H1 (cell line): Measurements from ENCODE around the gene RPTOR. TPM values are rescaled to one million over a fixed set of nuclear protein-coding genes. Genes with fewer than 3 reads are reported as not detected.

Experiments used
- CTCF ChIA-PET: fragments of 300-600 bp; sonication (Branson Sonifier 250); formaldehyde crosslinking; loops from one replicate; lab custom pipeline; 2021; ENCODE audit not compliant: partially characterized antibody; lab: Charles Lee
- POLR2A ChIA-PET: fragments of 300-600 bp; sonication (Branson Sonifier 250); formaldehyde crosslinking; loops from one replicate; lab custom pipeline; 2021; ENCODE audit warnings: inconsistent platforms; ENCODE audit not compliant: partially characterized antibody; lab: Charles Lee
- DNase-seq, 2 experiments: peaks; one replicate each; pipeline versions ENCODE4 v3.0.0 to v3.0.0-alpha.2; 2010 to 2022; ENCODE audit warnings: low spot score in 2 of 2, low read depth in 1 of 2, mixed read lengths in 1 of 2
- FAIRE-seq: peaks from 2 replicates; lab custom pipeline; 2011; peaks lifted over from hg19 to GRCh38; lab: Jason Lieb, UNC
- H2AFZ ChIP-seq: 2 replicates; pipeline ENCODE4 v1.8.1; 2012; ENCODE audit warnings: low read length, inconsistent platforms
- H2AK5ac ChIP-seq: 2 replicates; pipeline ENCODE4 v1.6.1; 2013; ENCODE audit warnings: low read depth, low read length
- H2BK120ac ChIP-seq: replicated peaks from 2 replicates; pipeline ENCODE3; 2013; ENCODE audit warnings: low read depth, low read length, inconsistent platforms
- H2BK12ac ChIP-seq: 2 replicates; pipeline ENCODE4 v1.6.1; 2013; ENCODE audit warnings: low read depth, low read length
- H2BK15ac ChIP-seq: 2 replicates; pipeline ENCODE4 v1.6.1; 2013; ENCODE audit warnings: low read length
- H2BK20ac ChIP-seq: 2 replicates; pipeline ENCODE4 v1.6.1; 2013; ENCODE audit warnings: low read length
- H2BK5ac ChIP-seq: 2 replicates; pipeline ENCODE4 v1.6.1; 2013; ENCODE audit warnings: low read depth, low read length
- H3K14ac ChIP-seq: 2 replicates; pipeline ENCODE4 v1.6.1; 2013; ENCODE audit warnings: inconsistent platforms; ENCODE audit not compliant: insufficient read length
- H3K18ac ChIP-seq: 2 replicates; pipeline ENCODE4 v1.6.1; 2013; ENCODE audit warnings: low read length; ENCODE audit errors: extremely low read depth
- H3K23ac ChIP-seq: 2 replicates; pipeline ENCODE4 v1.6.1; 2013; ENCODE audit warnings: inconsistent platforms; ENCODE audit not compliant: insufficient read length
- H3K23me2 ChIP-seq: 2 replicates; pipeline ENCODE4 v1.6.1; 2013; ENCODE audit warnings: low read depth, low read length
- H3K27ac ChIP-seq: 2 replicates; pipeline ENCODE4 v1.6.1; 2011; ENCODE audit warnings: low read depth, low read length, inconsistent platforms
- H3K27me3 ChIP-seq, 4 experiments: replicated peaks in 1 of 4; 1 replicate in 1 of 4; 2 replicates in 3 of 4; pipeline versions ENCODE4 v1.6.1 to v1.8.1; 2011 to 2013; ENCODE audit warnings: low read length in 3 of 4, mild to moderate bottlenecking in 3 of 4, inconsistent platforms in 2 of 4, mixed read lengths in 2 of 4, moderate library complexity in 1 of 4; ENCODE audit not compliant: control insufficient read depth in 3 of 4, insufficient read depth in 3 of 4; ENCODE audit errors: extremely low read depth in 1 of 4
- H3K36me3 ChIP-seq, 4 experiments: 2 replicates each; pipeline versions ENCODE4 v1.6.1 to v1.8.1; 2011 to 2013; ENCODE audit warnings: mild to moderate bottlenecking in 4 of 4, low read length in 3 of 4, moderate library complexity in 2 of 4, control low read depth in 1 of 4, inconsistent platforms in 1 of 4; ENCODE audit not compliant: insufficient read depth in 4 of 4, control insufficient read depth in 2 of 4
- H3K4ac ChIP-seq: replicated peaks from 2 replicates; pipeline ENCODE3; 2013; ENCODE audit warnings: low read length, low read depth, mixed read lengths, inconsistent platforms; ENCODE audit not compliant: insufficient read length
- H3K4me1 ChIP-seq, 4 experiments: replicated peaks in 1 of 4; 1 replicate in 1 of 4; 2 replicates in 3 of 4; pipeline versions ENCODE4 v1.6.1 to v1.8.1; 2011 to 2013; ENCODE audit warnings: low read length in 3 of 4, inconsistent platforms in 2 of 4, mixed read lengths in 1 of 4; ENCODE audit not compliant: insufficient read depth in 4 of 4, control insufficient read depth in 3 of 4
- H3K4me2 ChIP-seq, 2 experiments: 2 replicates each; pipeline versions ENCODE4 v1.6.1 to v1.8.1; 2011 to 2013; ENCODE audit warnings: low read depth in 2 of 2, low read length in 2 of 2, control low read depth in 1 of 2, inconsistent platforms in 1 of 2, mild to moderate bottlenecking in 1 of 2; ENCODE audit not compliant: insufficient read depth in 1 of 2
- H3K4me3 ChIP-seq, 4 experiments: fragments of 200-600, 300-600 bp in 1 of 4; sonication (generic), shearing (Covaris generic), sonication (Bioruptor Twin) in 1 of 4; 2 replicates each; pipeline versions ENCODE4 v1.5.1 to v1.8.1; 2011 to 2016; ENCODE audit warnings: low read length in 4 of 4, low read depth in 3 of 4, control low read depth in 2 of 4, inconsistent platforms in 2 of 4, mild to moderate bottlenecking in 2 of 4, mixed read lengths in 1 of 4, moderate library complexity in 1 of 4; ENCODE audit not compliant: insufficient read depth in 2 of 4; ENCODE audit errors: extremely low read depth in 1 of 4
- H3K56ac ChIP-seq: replicated peaks from 2 replicates; pipeline ENCODE3; 2013; ENCODE audit warnings: low read depth, mild to moderate bottlenecking, mixed read lengths, low read length, inconsistent platforms; ENCODE audit not compliant: insufficient read length
- H3K79me1 ChIP-seq: 2 replicates; pipeline ENCODE4 v1.6.1; 2013; ENCODE audit warnings: low read depth, low read length, control low read depth
- H3K79me2 ChIP-seq, 2 experiments: 2 replicates each; pipeline versions ENCODE4 v1.6.1 to v1.8.1; 2012 to 2013; ENCODE audit warnings: low read length in 2 of 2, mild to moderate bottlenecking in 2 of 2, inconsistent platforms in 1 of 2; ENCODE audit not compliant: insufficient read depth in 2 of 2, control insufficient read depth in 1 of 2
- H3K9ac ChIP-seq, 4 experiments: replicated peaks in 1 of 4; 1 replicate in 1 of 4; 2 replicates in 3 of 4; pipeline versions ENCODE4 v1.6.1 to v1.8.1; 2011 to 2013; ENCODE audit warnings: low read depth in 3 of 4, low read length in 3 of 4, control low read depth in 2 of 4, mild to moderate bottlenecking in 2 of 4, moderate library complexity in 2 of 4, inconsistent platforms in 1 of 4; ENCODE audit errors: extremely low read depth in 1 of 4
- H3K9me3 ChIP-seq, 2 experiments: 2 replicates each; pipeline versions ENCODE4 v1.6.1 to v1.8.1; 2012 to 2013; ENCODE audit warnings: mild to moderate bottlenecking in 2 of 2, moderate library complexity in 2 of 2, control low read depth in 1 of 2, inconsistent platforms in 1 of 2, low read depth in 1 of 2, low read length in 1 of 2, mixed read lengths in 1 of 2; ENCODE audit not compliant: insufficient read depth in 2 of 2
- H4K20me1 ChIP-seq, 2 experiments: replicated peaks in 1 of 2; 2 replicates each; pipeline versions ENCODE3 to v1.8.1; 2011 to 2013; ENCODE audit warnings: inconsistent platforms in 2 of 2, low read length in 2 of 2, mild to moderate bottlenecking in 1 of 2; ENCODE audit not compliant: insufficient read depth in 2 of 2, control insufficient read depth in 1 of 2
- H4K5ac ChIP-seq: 2 replicates; pipeline ENCODE4 v1.6.1; 2013; ENCODE audit warnings: low read length, low read depth, mixed read lengths, inconsistent platforms; ENCODE audit not compliant: insufficient read length
- H4K8ac ChIP-seq: 2 replicates; pipeline ENCODE4 v1.8.0; 2013; ENCODE audit warnings: mild to moderate bottlenecking, moderate library complexity, low read length, inconsistent platforms; ENCODE audit not compliant: insufficient read depth; ENCODE audit errors: extremely low read depth
- H4K91ac ChIP-seq: replicated peaks from 2 replicates; pipeline ENCODE3; 2013; ENCODE audit warnings: low read length, mixed read lengths, inconsistent platforms; ENCODE audit not compliant: insufficient read length
- ASH2L ChIP-seq: fragments of 200-600, 300-600 bp; sonication (generic); IDR thresholded peaks from one replicate; pipeline ENCODE4 v1.7.1; 2017; ENCODE audit warnings: low read length
- CHD1 ChIP-seq: IDR thresholded peaks from 2 replicates; pipeline ENCODE4 v1.6.1; 2012; ENCODE audit warnings: low read depth, low read length, improper control_type of control experiment
- CREB1 ChIP-seq: IDR thresholded peaks from 2 replicates; pipeline ENCODE4 v1.6.1; 2012; ENCODE audit warnings: inconsistent platforms
- EP300 ChIP-seq, 2 experiments: IDR thresholded peaks; 1 replicate in 1 of 2; 2 replicates in 1 of 2; pipeline ENCODE4 v1.6.1; 2011 to 2012; ENCODE audit warnings: low read depth in 2 of 2, low read length in 2 of 2, mild to moderate bottlenecking in 2 of 2, borderline replicate concordance in 1 of 2, inconsistent platforms in 1 of 2, moderate library complexity in 1 of 2
- KDM1A ChIP-seq: fragments of 200-600, 300-600 bp; sonication (generic); IDR thresholded peaks from 2 replicates; pipeline ENCODE4 v1.7.1; 2016; ENCODE audit warnings: mild to moderate bottlenecking, low read length, borderline replicate concordance
- MAFK ChIP-seq: IDR thresholded peaks from 2 replicates; pipeline ENCODE4 v1.6.1; 2012; ENCODE audit warnings: low read depth, mild to moderate bottlenecking, improper control_type of control experiment, low read length
- NRF1 ChIP-seq: IDR thresholded peaks from 2 replicates; pipeline ENCODE4 v1.6.1; 2011; ENCODE audit warnings: mild to moderate bottlenecking, low read depth, low read length, improper control_type of control experiment
- PHF8 ChIP-seq: fragments of 200-600 bp; sonication (generic); conservative IDR thresholded peaks from 2 replicates; pipeline ENCODE4 v1.7.1; 2012; ENCODE audit warnings: low read depth, mild to moderate bottlenecking, inconsistent platforms, low read length, moderate library complexity
- RAD21 ChIP-seq, 2 experiments: IDR thresholded peaks in 1 of 2; conservative IDR thresholded peaks in 1 of 2; 2 replicates each; pipeline ENCODE4 v1.6.1; 2011; ENCODE audit warnings: low read depth in 2 of 2, low read length in 2 of 2, improper control_type of control experiment in 1 of 2, inconsistent platforms in 1 of 2, mild to moderate bottlenecking in 1 of 2, moderate library complexity in 1 of 2
- RBBP5 ChIP-seq: IDR thresholded peaks from 2 replicates; pipeline ENCODE4 v1.7.1; 2012; ENCODE audit warnings: low read depth, mild to moderate bottlenecking, inconsistent platforms, low read length, moderate library complexity, borderline replicate concordance
- SIX5 ChIP-seq: IDR thresholded peaks from 2 replicates; pipeline ENCODE4 v1.6.1; 2011; ENCODE audit warnings: mild to moderate bottlenecking, low read depth, low read length
- SUZ12 ChIP-seq: fragments of 200-600 bp; sonication (generic); IDR thresholded peaks from 2 replicates; pipeline ENCODE4 v1.6.1; 2012; ENCODE audit warnings: mild to moderate bottlenecking, inconsistent platforms, low read length, moderate library complexity, mixed read lengths
- TAF1 ChIP-seq: IDR thresholded peaks from 2 replicates; pipeline ENCODE4 v1.6.1; 2011; ENCODE audit warnings: mild to moderate bottlenecking, low read depth, low read length
- TBP ChIP-seq: IDR thresholded peaks from 2 replicates; pipeline ENCODE4 v1.6.1; 2011; ENCODE audit warnings: low read depth, low read length, improper control_type of control experiment
- TEAD4 ChIP-seq: IDR thresholded peaks from 2 replicates; pipeline ENCODE4 v1.6.1; 2012; ENCODE audit warnings: low read depth, low read length, inconsistent platforms, mixed read lengths
- WGBS, 2 experiments: shearing (Covaris generic) in 1 of 2; methylation state at CpG; one replicate each; pipeline versions ENCODE4 v1.1.6 to v1.1.7; 2013 to 2015; ENCODE audit warnings: low lambda C conversion rate in 2 of 2, mixed read lengths in 2 of 2, inconsistent platforms in 1 of 2, low coverage in 1 of 2, missing lambda C conversion rate in 1 of 2; ENCODE audit not compliant: insufficient replicate concordance in 2 of 2, insufficient coverage in 1 of 2, insufficient read length in 1 of 2; ENCODE audit errors: extremely low coverage in 1 of 2, missing lambda C conversion rate in 1 of 2; 5-methylcytosine and 5-hydroxymethylcytosine counted together
- polyA plus RNA-seq, 7 experiments: library from polyadenylated mRNA; depleted of rRNA in 3 of 7; stranded (reverse) in 5 of 7; unstranded in 2 of 7; fragments of >200 nt in 5 of 7; fragments of 200-250 nt in 2 of 7; gene quantifications; 1 replicate in 5 of 7; 2 replicates in 1 of 7; 4 replicates in 1 of 7; pipeline versions ENCODE4 v1.2.1 to v1.2.3, GENCODE V29; 2011 to 2013; ENCODE audit warnings: missing spikeins in 2 of 7, mixed read lengths in 2 of 7
- total RNA-seq: library from RNA; stranded (reverse); fragmentation: NEBNext Ultra II Directional; extraction: Animal tissue kit (Norgen Biotek cat#: 25700); gene quantifications from 2 replicates; pipeline ENCODE4 v1.2.1, GENCODE V29; 2021

Gene RPTOR
- total and polyA plus RNA-seq, 2 of the 8 experiments (the other 6 are each of a cell fraction or from before 2014, with no cell fraction given) = 6.9 to 28.7 TPM

DNA sequence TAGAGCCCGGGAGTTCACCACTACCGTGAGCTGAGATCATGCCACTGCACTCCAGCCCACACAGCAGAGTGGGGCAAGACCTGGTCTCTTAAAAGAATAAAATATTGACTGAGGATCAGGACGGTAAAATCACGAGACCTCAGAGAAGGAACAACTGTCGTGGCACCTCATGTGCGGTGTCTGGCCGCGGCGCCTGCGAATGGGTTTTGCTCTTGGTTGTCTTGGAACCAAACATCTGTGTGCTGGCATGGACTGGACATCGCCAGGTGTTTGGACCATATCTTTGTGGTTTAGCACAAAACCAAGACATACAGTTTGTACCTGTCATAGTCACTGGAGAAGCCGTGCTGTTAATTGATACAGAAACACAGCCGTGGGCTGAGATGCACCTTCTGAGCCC lies 234.1 kb downstream of the RPTOR start:
- no peaks in the 10 kb centered on the region for H3K79me2 ChIP-seq
- no peak overlapping the region for H3K14ac ChIP-seq
- H3K56ac ChIP-seq = no peak overlapping the region
- no peak overlapping the region for H2BK120ac ChIP-seq
- no peak overlapping the region for H3K27ac ChIP-seq
- FAIRE-seq (no peak), DNase-seq (no peak)
- 94% methylated on average over 13 of the region's 13 CpGs; no CpG with 5 or more reads in 1 of the 2 experiments for WGBS, 2 experiments
- no peak overlapping the region for H4K8ac ChIP-seq
- H3K27me3 ChIP-seq = no peaks in the 10 kb centered on the region; a peak in 1 of 7 replicates
- H2BK15ac ChIP-seq = no peak overlapping the region
- no peak overlapping the region for H3K4ac ChIP-seq
- H3K23me2 ChIP-seq = no peaks in the 10 kb centered on the region
- H4K20me1 ChIP-seq = peaks cover 0 to 2% of the 10 kb centered on the region in 2 experiments
- POLR2A ChIA-PET = no interaction called here
- H3K36me3 ChIP-seq = no peaks in the 10 kb centered on the region
- no peak overlapping the region for H2BK20ac ChIP-seq
- no peak overlapping the region for H2BK12ac ChIP-seq
- CTCF ChIA-PET = interaction anchor here (1.5 to 1.6 kb wide), 2 partner anchors 24 to 120 kb away, joined by 3 read pairs; no protein-coding TSS in a partner anchor
- H3K18ac ChIP-seq = no peak overlapping the region
- H3K4me2 ChIP-seq = no peak overlapping the region
- no peaks in the 10 kb centered on the region for H3K9me3 ChIP-seq
- no peak overlapping the region for H3K4me3 ChIP-seq
- H2BK5ac ChIP-seq = peak overlapping the region; percentile 19; the same call in 1 of the 2 replicates
- H3K9ac ChIP-seq = no peak overlapping the region
- no peak overlapping the region for H4K91ac ChIP-seq
- peaks cover 4 to 6% (median 5%) of the 10 kb centered on the region in 4 experiments; a peak in 6 of 7 replicates for H3K4me1 ChIP-seq
- no peak overlapping the region for H2AFZ ChIP-seq
- no peak overlapping the region for H4K5ac ChIP-seq
- H2AK5ac ChIP-seq = no peak overlapping the region
- H3K79me1 ChIP-seq = no peaks in the 10 kb centered on the region; the same call in 1 of the 2 replicates
- H3K23ac ChIP-seq = no peak overlapping the region
- TF ChIP-seq RBBP5 (no peak), TBP (no peak), KDM1A (no peak), CHD1 (no peak), PHF8 (no peak), CREB1 (no peak), TEAD4 (no peak), ASH2L (no peak), RAD21 (IDR thresholded peaks at IDR 0.05 in 1 of 2, conservative IDR thresholded peaks at IDR 0.05 in 1 of 2; ENCODE audit: low read depth in 2 of 2, low read length in 2 of 2) (no peak), TAF1 (no peak), EP300 (IDR thresholded peaks at IDR 0.05; ENCODE audit: borderline replicate concordance in 1 of 2, low read depth in 2 of 2, low read length in 2 of 2) (no peak), NRF1 (no peak), SUZ12 (no peak), SIX5 (no peak), MAFK (no peak)
